ENCODE data around the gene ANO8. TPM values are rescaled to one million over a fixed set of nuclear protein-coding genes. Genes with fewer than 3 reads are reported as not detected.

The ANO8 gene
- total RNA-seq, 1 donor from 2014 or later: 6.7 TPM

DNA sequence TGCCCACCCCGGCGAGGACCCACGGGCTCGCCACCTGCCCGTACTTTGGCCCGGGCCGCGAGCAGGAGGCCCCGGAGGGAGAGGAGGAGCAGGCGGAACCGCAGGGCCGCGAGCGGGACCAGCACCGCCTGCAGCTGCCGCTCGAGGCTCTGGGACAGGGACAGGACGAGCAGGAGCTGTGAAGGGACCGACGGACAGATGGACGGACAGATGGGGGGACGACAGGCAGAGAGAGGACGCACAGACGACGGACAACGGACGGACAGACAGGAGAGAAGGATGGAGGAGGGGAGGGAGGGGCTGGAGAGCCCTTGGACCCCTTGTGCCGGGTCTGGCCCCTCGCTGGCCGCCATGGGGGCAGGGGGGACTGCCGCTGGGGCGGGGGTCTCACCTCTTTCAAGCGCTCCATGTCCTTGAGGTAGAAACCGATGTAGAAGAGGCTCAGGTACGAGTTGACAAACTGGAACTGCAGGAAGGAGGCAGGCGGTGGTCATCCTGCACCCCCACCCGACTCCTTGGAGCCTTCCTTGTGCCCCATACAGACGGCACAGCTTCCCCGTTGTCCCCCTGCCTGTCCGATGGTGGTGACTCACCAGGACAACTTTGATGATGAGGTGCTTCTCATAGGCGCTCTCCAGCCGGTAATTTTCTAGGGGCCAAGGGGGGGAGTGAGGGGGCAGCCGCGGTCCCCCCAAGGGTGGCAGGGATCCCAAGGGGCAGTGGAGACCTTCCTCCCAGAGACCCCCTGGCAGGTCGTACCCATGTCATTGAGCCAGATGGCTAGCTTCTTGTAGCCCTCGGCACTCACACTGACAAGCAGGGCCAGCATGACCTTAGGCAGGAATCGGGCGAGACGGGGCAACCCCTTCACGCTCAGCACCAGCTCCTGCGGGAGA is 5.0 kb downstream of the ANO8 start:
- no peak for DNase-seq

DNA sequence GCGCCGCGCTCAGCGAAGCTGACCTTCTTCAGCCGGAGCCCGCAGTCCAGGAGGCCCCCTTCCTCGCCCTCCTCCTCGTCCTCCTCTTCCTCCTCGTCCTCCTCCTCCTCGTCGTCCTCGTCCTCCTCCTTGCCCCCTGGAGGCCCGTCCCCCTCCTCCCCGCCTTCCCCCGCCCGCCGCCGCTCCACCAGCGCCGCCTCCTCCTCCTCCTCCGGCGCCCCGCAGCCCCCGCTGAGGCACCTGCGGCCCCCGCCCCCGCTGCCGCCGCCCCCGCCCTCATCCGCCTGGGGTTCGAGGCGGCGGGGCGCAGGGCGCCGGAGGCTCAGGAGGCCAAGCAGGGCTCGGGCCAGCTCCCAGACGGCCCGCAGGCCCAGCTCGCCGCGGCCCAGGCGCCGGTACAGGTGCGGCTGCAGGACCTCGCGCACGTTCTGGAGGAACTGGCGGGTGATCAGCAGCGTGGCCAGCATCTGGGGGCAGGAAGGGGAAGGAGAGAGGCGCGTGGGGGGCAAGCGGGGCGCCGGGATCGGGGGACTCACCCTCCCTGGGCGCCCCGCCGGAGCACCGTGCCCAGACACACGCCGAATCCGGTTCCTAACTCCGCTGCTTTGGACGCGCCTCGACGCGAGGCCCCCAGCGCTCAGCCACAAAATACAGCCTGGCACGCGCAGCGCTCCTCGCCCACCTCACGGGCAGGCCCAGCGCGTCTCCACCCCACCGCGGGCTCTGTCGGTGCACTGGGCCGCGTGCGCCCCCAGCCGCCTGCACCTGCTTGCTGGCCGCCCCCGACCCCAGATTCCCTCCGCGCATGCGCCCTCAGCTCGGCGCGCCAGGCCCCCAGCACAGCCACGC is 5.9 kb downstream of the ANO8 start:
- no peak for DNase-seq

DNA sequence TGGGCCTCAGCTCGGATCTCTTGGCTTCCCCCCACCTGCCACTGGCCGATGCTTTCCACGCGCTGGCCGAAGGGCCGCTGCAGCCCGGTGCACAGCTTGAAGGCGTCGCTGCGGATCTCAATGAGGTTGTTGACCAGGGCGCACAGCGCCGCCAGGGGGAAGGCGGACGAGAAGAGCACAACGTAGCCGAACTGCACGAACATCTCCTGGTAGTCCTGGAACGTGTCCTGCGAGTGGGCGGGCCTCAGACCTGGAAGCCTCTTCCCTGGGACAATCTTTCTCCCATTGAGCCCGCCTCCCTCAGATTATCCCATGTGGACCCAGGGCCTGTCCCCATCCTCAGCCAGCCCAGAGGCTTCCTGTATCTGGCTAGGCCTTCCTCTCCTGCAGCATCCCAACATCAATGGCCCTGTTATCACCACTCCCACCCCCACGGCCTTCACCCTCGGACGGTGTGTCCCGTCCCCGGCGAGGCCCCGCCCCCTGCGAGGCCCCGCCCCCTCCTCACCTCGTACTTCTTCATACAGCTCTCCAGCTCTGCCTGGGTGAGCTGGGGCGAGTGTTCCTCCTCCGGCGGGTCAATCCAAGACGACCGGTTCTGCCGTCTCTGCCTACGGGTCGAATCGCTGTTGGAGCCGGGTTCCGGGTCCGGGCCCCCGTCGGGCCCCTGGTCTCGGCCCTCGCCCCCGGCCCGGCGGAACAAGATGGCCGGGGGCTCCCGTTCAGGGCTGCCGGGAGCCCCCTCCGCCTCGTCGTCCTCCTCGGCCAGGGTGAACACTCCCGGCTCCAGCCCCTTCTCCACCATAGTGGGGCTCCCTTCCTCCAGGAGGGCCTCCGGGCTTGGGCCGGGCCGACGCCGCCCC is 6.8 kb downstream of the ANO8 start:
- DNase-seq: no peak

DNA sequence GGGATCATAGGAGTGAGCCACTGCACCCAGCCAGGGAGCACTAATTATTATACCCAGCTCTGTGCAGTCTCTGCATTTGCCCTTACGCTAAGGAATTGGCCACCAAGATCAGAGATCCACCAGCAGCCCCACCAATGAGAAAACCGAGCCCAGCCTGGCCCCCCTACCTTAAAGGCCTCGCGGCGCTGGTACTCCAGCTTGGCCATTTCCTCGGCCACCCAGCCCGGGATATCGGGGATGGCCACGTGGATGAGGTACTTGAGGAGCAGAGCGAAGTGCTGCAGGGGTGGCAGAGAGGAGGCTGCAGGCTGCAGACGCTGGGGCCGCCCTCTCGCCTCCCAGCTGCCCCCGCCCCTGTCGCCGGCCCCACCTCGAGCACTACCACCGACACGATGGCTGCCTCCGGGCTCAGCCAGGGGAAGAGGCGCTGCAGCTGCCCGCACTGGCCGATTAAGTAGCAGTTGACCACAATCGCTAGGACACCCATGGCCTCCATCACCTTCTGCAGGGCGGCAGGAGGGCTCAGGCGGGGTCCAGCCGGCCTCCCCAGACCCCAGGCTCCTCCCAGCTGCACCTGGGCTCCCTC is 7.5 kb downstream of the ANO8 start:
- DNase-seq: no peak

DNA sequence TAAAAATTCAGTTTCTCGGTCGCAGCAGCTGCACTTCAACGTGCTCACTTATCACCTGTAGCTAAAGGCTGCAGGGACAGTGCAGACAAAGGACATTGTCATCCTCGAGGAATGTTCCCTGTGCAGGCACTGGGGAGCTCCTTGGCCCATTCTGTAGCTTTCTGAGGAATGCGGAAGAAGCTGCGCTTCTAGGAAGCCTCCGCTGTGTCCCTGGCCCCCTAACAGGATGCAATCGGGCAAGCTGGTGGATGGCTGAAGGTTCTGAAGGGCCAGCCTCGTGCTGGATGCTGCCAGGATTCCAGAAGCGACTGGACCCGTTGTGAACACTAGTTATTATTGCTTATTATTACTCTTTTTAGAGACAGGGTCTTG is 8.1 kb downstream of the ANO8 start:
- DNase-seq: no peak

DNA sequence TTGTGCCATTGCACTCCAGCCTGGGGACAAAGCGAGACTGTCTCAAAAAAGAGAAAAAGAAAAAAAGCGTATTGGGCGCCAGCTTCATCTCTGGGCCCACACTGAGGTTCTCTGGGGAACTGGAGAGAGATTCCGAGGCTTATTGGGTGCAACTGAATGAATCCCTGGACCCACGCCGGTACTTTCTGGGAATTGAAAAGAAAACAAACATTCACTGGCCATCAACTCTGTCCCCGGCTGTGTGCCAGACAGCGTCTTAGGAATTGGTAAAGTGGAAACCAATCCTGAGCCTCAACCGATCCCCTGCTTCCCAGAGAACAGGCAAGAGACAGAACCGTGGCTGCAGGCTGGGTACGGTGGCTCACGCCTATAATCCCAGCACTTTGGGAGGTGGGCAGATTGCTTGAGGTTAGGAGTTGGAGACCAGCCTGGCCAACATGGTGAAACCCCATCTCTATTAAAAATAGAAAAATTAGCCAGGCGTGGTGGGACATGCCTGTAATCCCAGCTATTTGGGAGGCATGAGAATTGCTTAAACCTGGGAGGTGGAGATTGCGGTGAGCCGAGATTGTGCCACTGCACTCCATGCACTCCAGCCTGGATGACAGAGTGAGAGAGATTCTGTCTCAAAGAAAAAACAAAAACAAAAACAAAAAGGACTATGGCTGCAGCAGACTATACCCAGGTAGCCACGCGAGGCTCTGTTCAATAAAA is 8.6 kb downstream of the ANO8 start:
- no peak for DNase-seq

DNA sequence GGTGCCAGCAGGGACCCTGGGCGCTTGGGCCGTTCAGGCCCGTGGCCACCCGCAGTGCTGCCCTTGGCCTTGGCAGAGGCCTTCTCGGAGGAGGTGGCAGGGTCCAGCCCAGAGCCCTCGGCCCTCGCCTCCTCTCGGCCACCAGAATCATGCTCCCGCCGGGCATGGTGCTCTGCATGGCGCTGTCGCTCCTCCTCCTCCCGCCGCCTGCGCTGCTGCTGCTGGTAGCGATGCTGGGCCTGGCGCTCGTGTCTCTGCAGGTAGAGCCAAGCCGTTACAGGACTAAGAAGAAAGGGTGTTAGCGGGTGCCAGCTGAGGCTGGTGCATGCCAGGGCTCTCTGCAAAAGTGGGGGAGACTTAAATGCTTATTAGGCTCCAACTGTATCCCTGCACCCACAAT is 9.5 kb downstream of the ANO8 start:
- no peak for DNase-seq

DNA sequence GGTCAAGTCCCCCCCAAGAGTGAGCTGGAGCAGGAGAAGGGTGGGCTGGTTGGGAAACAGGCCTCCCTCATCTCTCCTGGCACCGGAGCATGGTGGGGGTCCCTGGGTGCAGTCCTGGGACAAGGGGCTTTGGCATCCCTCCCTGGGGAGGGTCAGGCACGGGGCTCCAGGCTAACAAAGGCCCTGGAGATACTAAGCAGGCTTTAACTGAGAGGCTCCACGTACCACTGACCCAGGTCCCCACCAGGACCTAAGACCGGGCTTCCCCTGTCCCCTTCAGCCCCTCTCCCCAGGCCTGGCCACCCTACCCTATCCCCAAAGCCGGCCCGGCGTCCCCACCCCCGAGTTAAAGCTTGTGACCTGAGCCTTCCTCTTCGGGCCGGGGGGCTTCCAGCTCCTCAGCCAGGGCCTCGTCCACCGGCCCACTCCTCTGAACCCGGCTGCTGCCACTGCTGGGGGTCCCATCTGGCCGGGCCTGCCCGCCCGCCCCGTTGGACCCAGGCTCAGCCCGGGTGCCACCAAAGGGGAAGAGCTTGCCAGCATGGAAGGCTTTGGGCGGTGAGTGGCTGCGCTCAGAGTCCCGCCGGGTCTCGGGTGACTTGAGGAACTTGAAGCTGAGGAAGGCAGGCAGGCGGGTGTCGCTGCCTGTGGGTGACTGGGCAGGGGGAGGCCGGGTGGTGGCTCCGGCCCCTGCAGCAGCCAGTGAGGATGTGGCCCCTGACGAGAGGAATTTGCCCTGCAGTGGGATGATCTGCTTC is 10.1 kb downstream of the ANO8 start:
- DNase-seq: no peak

DNA sequence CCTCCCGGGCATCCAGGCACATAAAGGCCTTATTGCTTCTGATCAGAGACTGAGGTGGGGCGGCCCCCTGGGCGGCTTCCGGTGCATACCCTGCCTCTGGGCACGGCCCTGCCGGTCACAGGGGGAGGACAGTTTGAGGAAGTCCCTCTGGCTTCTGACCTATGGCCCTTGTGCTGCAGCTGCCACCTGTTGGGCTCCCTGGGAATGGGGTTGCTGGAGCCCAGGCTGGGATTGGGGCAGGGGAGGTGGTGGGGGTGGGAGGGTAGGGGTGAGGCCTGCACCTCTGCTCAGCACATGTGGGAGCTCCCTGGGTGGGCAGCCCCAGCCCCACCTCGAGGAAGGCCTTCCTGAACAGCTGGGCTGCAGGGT is 10.7 kb downstream of the ANO8 start:
- DNase-seq: no peak

DNA sequence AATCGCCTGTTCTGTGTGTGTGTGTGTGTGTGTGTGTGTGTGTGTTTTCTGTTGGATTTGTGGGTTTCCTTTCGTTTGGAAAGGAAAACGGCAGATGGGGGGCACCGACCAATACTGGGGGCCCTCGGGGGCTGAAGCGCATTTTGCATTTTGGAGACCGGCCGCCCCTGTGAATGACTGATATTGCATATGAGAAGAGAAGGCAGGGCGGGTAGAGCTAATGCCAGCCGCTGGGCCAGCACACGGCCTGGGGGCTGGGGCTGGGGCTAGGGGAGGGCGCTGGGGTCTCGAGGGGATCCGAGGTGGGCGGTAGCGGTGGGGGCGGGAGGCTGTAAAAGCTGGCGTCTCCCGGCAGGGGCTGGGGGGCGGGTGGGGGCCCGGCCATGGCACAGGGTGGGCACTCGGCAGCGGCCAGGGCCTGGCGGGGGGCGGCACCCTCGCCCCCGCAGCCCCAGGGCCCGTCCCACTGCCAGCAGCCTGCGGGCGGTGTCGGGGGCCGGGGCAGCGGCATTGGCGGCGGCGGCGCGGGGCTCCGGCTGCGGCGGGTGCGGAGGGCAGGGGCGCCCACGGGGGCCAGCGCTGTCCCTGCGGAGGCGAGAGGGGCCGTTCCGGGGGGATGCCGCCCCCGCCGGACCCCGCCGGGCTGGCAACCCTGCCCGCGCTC is 11.2 kb downstream of the ANO8 start:
- no peak for DNase-seq

DNA sequence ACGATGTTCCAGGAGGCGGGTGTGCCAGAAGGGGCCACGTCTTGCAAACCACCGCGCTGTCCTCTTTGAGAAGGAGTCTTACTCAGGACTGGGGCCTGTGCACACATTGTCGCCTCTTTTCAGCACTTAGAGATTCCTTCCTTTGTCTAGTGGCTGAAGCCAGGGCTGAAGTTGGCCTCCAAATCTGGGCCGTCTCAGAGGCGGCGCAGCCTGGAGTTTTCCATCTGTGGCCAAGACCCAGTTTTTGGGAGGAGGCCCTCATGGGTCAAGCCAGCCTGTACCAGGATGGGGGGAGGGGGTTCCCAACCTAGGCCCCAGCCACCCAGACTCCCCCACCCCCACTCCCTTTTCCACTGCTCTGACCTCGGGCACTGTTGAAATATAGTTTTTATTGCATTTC is 11.8 kb downstream of the ANO8 start:
- no peak for DNase-seq

DNA sequence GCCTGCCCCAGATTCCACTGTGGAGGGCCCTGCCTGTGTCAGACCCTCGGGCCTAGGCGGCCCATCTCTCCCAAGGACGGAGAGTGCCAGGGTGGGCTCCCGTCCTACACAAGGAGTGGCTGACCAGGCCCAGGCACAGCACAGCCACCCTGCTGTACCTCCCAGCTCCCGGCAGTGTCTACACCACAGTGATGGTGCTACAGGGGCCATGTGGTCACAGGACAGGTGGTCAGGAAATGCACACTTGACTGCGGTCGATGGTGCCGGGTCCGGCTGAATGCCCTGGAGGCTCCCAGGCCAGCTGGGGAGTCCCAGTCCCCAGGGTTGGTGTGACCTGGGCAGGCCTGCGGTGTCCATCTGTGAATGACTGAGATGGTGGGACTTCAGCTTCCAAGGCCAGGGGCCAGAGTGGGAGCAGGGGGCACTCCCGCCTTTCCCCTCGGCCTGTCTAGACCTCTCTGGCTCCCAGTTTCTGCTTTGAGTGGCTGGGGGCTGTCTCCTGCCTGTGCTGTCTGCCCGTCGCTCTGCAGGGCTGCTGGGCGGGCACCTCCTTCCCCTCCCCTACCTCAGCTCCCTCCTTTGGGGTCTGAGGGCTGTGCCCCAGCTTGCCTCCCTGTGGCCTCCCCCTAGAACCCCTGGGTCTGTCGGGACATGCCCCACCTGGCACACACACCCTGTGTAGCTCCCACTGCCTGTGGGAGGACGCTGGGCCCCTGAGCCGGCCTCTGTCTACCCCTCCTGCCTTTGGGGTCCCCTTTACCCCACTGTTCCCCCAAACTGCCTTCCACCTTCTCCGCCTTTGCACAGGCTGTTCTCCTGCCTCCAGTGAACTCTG is 12.8 kb downstream of the ANO8 start:
- no peak for DNase-seq

DNA sequence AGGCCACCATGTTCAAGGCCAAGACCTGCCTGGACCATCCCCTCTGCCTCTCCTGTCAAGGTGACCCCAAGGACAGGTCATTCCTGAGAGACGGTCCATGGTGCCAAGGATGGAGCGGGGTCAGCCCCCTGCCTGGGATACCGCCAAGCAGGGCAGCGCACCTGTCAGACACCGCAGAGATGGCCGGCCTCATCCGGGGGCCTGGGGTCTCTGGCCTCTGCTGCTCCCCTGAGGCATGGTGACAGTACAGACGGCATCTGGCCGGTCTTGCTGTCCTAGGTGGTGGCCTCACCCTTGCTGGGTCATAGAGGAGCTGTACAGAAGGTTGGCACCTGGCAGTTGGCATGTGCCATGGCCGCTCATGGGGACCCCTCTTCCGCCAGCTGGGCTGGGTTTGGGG is 14.2 kb downstream of the ANO8 start:
- no peak for DNase-seq

DNA sequence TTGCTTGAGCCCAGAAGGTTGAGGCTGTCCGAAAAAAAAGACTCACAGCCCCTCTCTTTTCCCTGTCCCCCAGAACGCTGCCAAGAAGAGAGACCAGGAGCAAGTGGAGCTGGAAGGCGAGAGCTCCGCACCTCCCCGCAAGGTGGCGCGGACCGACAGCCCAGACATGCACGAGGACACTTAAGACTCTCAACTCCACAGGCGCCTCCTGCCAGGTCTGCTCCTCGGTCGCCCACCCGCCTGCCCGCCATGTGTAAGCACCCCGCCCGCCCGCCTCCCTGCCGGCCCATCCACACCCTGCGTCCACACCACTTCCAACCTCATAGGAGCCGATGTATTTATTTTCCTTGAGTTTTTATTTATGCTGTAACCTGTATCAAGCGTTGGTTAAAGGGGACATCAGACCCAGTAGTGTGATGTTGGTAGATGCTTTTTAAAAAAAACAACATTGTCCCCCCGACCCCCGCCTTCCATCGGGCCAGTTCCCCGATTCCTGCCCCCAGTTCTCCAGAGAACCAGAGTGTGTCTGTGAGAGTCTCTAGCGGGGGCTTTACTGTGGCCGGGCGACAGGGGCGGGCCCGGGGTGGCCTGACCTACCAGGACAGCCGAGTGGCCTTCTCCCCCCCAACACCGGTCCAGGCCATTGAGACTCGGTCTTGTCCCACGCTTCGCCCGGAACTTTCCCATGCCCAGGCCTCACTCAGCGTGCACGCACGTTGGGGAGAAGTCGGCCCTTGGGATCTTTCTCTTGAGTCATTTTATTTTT is 15.0 kb downstream of the ANO8 start:
- DNase-seq: no peak

DNA sequence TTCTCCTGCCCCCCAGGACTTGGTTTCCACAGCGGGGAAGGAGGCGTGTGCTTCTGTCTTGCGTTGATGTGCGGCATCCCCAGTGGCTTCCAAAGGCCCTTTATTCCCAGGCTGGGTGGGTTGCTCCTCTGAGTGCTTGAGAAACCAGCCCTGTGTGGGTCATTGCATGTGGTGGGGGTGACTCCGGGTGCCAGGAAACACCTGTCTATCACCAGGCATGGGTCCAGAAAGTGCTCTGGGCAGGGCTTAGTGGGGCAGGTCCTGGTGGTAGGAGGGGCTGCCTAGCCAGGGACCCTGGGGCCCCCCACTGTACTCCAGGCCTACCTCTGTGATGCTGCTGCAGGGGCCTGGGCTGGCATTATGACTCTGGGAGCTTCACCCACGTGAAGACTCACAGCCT is 15.7 kb downstream of the ANO8 start:
- no peak for DNase-seq

DNA sequence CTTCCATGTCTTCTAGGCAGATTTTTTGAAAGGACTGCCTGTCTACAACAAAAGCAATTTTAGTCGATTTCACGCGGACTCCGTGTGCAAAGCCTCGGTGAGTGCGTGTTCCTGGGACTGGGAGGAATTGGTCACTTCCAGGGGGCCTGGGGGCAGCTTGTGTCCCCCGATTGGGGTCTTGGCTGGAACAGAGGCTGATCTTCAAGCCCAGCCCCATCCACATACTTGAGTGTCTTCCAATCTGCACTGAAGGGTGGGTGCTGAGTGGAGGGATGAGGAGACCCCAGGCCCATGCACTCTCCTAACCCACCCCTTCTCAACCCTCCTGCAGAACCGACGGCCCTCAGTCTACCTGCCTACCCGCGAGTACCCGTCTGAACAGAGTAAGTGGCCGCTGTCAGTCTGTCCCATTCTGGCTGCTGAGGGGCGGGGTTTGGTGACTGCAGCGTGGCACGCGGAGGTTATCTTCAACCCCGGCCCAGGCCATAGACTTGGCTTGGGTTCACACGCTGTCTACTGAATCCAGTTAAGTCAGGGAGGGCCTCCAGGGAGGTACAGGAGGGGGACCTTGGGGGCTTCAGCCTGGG is 20.6 kb downstream of the ANO8 start:
- no peak for DNase-seq

DNA sequence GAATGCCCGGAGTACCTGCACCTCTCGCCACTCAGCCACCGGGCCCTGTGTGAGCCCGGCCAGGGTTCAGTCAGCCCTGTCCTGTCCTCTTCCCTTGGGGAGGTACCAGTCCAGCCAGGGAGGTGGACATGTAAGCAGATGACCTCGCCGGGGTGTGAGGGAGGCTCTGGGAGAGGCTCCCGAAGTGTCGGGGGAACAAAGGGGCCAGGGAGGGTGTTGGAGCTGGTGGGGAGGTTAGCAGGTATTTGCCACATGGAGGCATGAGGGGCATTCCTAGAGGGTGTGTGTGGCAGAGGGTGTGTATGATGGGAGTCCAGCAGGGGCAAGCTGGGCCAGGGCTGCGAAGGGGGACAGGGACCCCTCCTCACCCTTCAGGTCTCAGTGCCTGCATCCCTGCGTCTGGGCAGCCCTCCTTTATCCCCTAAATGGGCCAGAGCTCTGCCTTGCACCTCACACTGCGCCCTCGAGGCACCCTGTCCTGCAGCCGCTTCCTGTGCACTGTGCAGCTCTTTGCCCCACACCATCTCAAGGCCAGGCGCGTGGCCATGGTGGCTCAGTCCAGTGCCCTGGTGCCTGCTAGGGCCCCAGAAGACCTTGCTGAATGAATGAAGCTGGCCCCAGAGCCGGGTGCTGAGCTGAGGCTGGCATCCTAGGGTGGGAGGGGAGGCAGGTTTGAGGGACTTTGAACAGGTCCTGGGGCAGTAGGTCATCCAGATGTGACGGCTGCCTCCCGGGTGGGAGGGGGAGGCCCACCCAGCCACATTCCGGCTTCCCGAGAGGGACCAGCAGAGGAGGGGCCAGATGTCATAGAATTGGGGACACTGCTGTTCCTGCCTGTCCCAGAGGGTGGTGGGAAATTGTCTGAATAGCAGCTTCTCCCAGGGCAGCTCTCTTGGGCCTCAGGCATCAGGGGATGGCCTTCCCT is 22.2 kb downstream of the ANO8 start:
- no peak for DNase-seq

Data from skin of body (tissue), 2 donors.